Measurements from ENCODE around the gene SAT2.
"Not testable (repeated sequence)": the region's sequence is repeated elsewhere in the genome, so short reads cannot be mapped to it uniquely, and the experiment has no call there.

The SAT2 gene

DNA sequence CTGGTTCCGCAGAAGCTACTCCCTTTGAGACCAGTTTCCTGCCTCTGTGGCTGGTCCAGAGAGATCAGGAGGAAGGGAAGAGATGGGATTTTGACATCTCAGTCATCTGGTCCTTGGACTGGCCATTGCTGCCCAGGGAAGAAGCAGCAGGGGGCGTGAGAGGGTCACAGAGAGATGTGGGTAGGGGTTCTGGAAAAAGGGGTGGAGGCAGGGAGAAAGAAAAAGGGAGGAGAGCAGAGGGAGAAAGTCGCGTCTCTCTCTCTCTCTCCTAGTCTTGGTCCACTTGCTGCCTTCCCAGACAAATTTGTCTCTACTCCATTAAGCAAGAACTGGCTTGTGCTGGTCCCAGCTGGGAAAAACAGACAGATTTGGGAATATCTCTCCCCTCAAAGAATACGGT, 6.8 kb upstream of the SAT2 start:
- in situ Hi-C loops (cut with HindIII; ENCODE audit: low sequenced_read_pairs) = no loop called here

DNA sequence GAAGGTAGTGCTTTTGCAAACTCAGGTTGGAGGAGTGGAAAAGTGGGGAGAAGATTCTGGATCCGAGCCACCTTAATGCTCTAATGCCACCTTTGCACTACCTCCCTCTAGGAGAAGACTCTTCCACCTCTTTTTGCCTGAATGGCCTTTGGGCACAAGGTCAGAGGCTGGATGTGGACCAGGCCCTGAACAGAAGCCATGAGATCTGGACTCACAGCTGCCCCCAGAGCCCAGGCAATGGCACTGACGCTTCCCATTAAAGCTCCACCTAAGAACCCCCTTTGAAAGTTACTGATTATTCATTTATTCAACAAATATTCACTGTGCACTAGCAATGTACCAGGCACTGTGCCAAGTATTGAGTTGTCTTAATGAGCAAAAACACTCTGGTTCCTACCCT, 5.5 kb upstream of the SAT2 start:
- in situ Hi-C loops (cut with HindIII; ENCODE audit: low sequenced_read_pairs) = no loop called here

DNA sequence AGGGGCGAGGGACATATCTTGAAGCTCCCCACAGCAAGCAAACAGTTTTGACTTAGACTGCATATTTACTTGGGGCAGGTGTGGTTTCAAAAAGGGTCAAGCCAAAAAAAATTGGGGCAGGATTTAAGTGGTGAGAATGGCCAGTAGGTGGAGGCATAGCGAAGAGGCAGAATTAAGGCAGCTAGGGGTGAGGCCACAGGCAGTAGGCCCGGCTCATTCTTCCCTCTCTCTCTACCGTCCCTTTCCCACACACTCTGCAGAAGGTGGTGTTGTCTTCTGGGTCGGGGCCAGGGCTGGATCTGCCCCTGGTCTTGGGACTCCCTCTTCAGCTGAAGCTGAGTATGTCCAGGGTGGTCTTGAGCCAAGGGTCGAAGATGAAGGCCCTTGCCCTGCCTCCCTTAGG, 4.9 kb upstream of the SAT2 start:
- in situ Hi-C loops (cut with HindIII; ENCODE audit: low sequenced_read_pairs) = no loop called here

DNA sequence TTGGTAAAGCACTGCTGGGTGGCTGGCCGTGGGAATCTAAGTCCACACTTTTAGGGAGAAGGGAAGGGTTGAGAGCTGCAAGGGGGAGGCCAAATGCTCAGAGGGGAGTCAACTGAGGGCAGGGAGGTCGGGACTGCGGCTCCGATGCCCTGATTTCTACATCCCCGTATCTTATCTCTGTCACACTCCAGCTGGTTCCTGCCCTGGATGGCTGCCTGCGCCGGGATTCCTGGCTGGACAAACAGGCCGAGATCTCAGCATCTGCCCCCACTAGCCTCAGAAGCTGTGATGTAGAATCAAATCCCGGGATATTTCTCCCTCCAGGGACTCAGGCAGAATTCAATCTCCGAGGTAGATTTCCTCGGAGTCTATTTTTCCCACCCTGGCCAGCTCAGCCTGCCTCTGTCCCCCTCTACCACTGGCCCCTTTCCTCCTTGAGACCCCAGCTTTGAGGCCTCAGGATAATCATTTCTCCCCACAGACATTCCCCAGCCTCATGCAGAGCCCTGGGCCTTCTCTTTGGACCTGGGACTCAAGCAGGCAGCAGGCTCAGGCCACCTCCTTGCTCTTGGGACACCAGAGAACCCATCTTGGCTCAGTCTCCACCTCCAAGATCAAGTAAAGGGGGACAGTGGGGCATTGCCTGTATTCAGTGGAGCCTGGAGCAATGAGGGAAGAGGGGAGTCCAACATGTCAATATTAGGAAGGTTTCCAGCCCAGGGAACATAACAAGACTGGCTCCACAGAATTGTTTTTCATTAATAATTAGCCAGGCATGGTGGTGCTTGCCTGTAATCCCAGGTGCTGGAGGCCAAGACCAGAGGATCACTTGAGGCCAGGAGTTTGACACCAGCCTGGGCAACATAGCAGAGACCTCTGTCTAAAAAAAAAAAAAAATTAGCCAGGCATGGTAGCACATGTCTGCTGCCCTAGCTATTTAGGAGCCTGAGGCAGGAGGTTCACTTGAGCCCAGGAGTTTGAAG, 4.1 kb upstream of the SAT2 start:
- in situ Hi-C loops (cut with HindIII; ENCODE audit: low sequenced_read_pairs) = no loop called here

DNA sequence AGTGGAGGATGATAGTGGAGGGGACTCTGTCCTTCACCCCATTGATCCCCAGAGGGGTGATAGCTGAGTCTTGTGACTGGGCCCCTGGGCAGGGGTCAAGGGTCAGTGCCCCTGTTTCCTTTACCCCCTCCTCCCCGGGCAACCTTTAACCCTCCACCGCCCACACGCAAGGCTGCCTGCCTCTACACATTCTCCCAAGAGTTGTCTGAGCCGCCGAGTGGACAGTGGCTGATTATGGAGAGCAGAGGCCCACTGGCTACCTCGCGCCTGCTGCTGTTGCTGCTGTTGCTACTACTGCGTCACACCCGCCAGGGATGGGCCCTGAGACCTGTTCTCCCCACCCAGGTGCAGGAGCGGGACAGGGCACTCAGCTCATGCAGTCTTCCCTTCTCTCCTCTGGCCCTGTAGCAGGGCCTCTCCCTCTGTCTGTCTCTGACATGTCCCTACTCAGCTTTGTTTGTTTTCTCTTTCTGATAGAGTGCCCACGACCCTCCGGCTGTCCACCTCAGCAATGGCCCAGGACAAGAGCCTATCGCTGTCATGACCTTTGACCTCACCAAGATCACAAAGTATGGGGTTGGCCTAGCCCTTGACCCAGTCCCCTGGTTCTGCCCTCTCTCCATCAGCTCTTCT, 2.4 kb upstream of the SAT2 start, which contains the start of gene SHBG:
Gene SHBG (plus strand): TSS at position 197 of the 633 bp plus-strand sequence. CDS start 38 bp downstream, at position 235.
- in situ Hi-C loops (cut with HindIII; ENCODE audit: low sequenced_read_pairs) = no loop called here

DNA sequence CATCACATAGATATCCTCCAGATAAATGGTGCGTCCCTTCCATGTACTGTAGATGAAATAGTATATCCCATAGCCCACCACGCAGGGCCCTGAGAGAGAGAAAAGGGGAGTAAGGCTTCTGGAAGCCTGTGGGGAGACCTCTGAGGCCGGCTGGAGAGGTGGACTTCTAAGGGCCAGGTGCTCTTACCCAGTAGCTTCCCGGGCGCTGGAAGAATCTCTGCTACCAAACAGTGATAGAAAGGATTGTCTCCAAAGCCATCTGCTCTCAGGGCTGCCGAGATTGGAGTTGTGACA, 718 bp downstream of the SAT2 start:
- in situ Hi-C loops (cut with HindIII; ENCODE audit: low sequenced_read_pairs) = no loop called here

DNA sequence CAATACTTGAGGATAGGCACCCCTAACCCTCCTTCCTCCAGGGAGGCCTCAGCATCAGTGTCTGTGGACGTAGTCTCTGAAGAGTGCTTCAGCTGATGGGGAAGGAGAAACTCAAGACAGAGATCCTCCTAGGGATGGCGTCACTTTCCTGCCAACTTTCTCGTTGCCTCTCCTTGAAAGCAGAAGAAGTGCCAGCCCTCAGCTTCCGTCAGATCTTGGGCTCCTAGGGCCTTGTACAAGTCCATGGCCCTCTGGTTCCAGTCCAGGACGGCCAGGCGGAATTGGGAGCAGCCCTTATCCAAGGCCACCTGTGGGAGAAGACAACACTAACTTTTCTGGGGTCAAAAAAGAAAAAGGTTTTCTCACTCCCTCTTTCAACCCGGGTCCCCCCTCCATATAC, 1.3 kb downstream of the SAT2 start:
- in situ Hi-C loops (cut with HindIII; ENCODE audit: low sequenced_read_pairs) = no loop called here

DNA sequence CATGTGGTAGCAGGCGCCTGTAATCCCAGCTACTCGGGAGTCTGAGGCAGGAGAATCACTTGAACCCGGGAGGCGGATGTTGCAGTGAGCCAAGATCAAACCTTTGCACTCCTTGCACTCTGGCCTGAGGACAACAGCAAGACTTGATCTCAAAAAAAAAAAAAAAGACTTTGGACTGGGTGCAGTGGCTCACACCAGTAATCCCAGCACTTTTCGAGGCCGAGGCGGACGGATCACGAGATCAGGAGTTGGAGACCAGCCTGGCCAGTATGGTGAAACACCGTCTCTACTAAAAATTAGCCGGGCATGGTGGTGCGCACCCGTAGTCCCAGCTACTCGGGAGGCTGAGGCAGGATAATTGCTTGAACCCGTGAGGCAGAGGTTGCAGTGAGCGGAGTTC, 1.9 kb downstream of the SAT2 start:
- in situ Hi-C loops (cut with HindIII; ENCODE audit: low sequenced_read_pairs) = not testable (repeated sequence)

DNA sequence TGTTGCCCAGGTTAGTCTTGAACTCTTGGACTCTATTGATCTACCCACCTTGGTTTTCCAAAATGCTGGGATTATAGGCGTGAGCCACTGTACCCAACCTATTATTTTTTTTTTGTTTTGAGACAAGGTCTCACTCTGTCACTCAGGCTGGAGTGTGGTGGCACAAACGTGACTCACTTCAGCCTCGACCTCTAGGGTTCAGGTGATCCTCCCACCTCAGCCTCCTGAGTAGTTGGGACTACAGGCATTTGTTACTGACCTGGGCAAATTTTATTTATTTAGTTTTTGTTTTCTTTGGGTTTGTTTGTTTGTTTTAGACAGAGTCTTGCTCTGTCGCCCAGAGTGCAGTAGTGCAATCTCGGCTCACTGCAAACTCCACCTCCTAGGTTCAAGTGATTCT, 4.0 kb downstream of the SAT2 start:
- in situ Hi-C loops (cut with HindIII; ENCODE audit: low sequenced_read_pairs) = no loop called here

DNA sequence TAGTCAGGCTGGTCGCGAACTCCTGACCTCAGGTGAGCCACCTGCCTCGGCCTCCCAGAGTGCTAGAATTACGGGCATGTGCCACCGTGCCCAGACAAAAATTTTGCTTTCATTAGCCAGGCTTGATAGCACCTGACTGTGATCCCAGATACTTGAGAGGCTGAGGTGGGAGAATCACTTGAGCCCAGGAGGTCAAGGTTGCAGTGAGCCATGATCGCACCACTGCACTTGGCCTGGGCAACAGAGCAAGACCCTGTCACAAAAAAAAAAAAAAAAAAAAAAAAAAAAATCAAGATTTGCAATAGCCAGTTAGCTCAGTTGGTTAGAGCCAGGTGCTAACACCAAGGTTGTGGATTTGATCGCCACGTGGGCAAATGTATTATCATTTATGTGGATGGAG, 6.8 kb downstream of the SAT2 start:
- in situ Hi-C loops (cut with HindIII; ENCODE audit: low sequenced_read_pairs) = no loop called here

DNA sequence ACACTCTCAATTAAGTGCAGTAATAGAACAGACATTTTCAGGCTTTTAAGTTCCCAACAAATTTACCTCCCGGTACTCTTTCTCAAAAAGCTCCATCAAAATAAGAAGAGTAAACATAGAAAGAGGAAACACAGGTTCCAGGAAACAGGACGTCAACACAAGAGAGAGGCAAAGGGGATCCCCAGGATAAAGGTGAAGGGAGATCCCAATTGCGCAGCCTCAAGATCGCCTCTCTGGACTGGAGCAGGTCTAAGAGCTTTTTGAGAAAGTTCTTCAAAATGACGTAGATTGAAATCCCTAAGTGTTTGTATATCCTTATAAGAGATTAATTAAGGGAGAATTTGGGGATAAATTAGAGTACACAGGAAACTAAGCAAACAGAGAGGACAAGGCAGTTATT, 9.0 kb downstream of the SAT2 start:
- in situ Hi-C loops (cut with HindIII; ENCODE audit: low sequenced_read_pairs) = no loop called here

DNA sequence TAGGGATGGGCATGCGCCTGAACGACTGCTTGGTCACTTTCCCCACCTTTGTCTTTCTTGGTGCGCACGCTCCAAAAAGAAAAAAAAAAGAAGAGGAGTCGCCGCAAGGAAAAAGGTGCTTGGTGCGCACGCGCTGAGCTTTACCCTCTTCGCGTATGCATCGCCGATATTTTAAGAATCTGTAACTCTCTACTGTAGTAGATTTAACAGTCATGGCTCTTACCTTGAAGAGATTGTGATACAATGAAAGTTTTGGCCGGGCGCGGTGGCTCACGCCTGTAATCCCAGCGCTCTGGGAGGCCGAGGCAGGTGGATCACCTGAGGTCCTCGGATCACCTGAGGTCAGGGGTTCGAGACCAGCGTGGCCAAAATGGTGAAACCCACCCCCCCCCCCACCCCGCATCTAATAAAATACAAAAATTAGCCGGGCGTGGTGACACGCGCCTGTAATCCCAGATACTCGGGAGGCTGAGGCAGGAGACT, 12.3 kb downstream of the SAT2 start:
- in situ Hi-C loops (cut with HindIII; ENCODE audit: low sequenced_read_pairs) = no loop called here

DNA sequence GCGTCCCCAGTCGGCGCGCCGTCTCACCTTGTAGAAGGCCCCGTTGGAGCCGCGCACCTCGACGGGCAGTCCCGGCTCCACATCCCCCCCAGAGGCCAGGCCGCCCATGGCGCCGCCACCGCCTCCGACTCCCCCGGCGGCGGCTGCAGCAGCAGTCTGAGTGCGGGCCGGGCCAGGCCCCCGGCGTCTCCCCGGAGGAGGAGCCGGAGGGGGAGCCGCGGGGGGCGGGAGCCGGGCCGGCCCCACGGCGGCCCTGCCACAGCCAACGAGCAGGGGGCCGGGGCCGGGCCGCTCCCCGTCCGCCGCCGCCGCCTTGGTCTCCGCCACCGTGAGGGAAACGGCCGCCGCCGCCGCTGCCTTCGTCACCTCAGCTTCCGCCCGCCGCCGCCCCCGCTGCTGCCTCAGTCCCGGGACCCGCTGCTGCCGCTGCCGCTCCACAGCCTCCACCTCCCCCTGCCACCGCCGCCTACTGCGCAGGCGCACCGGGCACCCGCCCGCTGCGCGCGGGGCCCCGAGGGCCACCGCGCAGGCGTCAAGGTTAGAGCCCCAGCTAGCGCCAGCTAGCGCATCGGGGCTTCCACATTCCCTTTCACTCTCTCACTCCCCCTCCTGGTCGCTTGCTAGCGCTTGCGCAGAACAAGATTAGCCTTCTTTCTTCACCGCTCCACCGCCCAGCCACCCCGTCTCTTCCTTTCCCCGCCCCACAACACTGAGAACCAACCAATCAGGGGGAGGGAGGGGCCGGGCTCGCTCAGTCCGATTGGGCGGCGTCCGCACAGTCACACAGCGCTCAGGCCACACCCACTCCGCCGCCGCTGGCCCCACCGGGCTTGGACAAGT, 13.0 kb downstream of the SAT2 start, which contains the start of gene FXR2:
Gene FXR2 (minus strand): TSS at position 473 of the 840 bp plus-strand sequence. CDS start 365 bp downstream, at position 108.
- in situ Hi-C loops (cut with HindIII; ENCODE audit: low sequenced_read_pairs) = no loop called here

DNA sequence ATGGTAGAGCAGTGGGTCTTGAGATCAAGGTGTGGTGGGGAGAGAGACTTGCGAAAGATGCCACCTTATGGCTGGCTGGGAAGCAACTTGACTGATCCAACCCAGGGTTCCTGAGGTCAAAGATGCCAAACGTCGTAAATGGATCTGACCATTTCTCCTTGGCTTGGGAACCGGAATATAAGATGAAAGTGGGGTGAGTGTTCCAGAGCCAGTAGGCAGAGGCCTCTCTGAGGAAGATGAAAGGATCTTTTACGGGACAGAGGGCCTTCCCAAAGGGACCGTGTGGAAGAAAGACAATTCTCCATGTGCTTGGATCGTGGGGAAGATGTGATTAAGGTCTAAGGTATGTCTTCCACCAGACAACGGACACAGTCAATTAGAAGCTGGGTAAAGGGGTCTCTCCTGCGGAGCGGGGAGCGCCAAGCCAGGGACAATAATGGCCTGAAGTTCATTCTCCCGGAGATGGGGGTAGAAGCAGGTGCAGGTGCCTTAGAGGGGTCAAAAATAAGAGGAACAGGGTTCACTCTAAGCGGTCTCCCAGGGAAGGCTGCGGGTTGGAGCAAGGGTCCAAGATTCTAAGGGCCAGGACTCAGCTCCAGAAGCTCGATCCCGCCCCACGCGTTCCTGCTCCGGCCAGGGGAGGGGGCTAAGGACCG, 13.7 kb downstream of the SAT2 start:
- in situ Hi-C loops (cut with HindIII; ENCODE audit: low sequenced_read_pairs) = no loop called here

DNA sequence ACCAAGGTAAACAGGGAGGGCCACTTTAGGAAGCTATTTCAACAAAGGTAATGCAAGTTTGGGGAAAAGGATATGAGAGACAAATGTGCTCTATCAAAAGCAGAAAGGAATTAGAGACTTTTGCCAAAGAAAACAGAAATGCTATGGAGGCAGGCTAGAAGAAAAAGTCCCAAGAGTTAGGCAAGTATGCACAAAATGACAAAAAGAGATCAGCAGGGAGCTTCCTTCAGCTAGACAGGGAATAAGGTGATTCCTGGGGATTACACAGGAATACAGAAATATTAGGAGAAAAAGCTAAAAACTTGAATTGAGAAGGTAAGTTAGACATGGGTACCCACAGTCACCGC, 15.4 kb downstream of the SAT2 start:
- in situ Hi-C loops (cut with HindIII; ENCODE audit: low sequenced_read_pairs) = no loop called here

DNA sequence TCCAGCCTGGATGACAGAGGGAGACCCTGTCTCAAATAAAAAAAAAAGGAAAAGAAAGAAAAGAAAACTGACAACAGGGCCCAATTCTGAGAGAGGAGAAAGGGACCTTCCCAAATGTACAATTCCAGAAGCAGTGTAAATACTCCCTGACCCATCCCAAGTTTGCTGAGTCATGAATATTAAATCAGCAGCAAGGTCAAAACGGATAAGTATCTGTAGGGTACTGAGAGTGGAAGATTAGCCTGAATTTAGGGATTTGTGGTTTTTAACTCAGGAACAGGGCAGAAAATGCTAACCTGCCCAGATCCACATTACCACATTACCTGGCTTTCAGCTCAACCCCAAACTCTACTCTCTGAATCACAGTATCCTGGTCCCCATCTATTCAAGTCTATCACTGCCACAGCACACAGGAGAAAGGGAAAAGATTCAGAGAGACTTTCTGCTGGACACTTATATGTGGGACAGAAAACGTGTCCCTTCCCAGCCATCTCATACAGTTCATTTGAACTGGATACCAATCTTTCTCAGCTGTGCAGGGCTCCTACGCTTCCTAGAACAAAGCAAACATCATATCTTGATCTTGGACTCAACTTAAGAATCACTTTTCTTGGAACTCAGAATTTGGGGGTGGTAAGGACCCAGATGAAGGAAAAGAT, 15.9 kb downstream of the SAT2 start:
- in situ Hi-C loops (cut with HindIII; ENCODE audit: low sequenced_read_pairs) = no loop called here

DNA sequence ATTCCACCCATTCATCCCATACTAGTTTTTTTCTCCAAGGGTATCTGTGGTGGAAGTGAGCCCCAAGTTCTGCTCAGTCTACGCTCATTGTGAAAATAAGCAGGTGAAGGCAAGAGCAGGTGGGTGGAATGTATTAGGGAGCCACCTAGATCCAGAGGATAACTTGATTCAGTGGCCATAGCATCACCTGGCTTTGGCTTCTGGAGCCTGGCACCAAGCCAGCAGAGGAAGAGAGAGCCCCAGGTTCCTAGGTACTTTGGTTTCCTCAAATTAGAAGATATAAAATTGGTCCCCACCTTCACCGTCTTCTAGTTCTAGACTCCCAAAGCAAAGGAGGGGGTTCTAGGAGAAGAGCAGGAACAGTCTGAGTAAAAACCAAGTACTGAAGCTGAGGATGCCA, 17.0 kb downstream of the SAT2 start:
- in situ Hi-C loops (cut with HindIII; ENCODE audit: low sequenced_read_pairs) = no loop called here

DNA sequence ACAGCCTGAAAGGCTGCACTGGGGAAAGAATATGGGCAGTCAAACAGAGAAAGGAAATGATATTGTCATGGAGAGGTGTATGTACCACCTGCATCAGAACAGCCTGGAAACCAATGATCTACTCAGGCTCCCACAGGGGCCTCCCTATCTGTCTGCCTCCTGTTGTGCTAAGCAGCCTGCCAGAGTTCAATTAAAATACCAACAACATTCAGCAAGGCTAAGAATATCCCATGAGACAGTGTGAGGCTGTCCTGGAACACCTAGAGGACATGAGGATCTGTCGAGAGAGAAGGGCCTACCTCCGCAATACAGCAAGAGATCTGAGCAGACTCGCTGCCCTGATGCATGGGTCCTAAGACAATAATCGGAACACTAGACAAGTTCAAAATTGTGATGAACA, 21.3 kb downstream of the SAT2 start:
- in situ Hi-C loops (cut with HindIII; ENCODE audit: low sequenced_read_pairs) = no loop called here

DNA sequence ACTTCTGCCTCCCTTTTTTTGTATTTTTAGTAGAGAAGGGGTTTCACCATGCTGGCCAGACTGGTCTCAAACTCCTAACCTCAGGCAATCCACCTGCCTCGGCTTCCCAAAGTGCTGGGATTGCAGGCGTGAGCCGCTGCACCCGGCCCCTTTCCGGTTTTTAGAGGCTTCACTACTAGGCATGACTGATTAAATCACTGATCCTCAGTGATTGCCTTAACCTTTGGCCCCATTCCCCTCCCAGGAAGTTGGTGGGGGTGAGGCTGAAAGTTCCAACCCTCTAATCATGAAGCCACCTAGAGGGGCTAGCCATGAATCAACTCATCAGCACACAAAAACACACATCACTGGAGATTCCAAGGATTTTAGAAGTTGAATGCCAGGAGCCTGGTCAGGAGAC, 30.1 kb downstream of the SAT2 start:
- in situ Hi-C loops (cut with HindIII; ENCODE audit: low sequenced_read_pairs) = not testable (repeated sequence)

DNA sequence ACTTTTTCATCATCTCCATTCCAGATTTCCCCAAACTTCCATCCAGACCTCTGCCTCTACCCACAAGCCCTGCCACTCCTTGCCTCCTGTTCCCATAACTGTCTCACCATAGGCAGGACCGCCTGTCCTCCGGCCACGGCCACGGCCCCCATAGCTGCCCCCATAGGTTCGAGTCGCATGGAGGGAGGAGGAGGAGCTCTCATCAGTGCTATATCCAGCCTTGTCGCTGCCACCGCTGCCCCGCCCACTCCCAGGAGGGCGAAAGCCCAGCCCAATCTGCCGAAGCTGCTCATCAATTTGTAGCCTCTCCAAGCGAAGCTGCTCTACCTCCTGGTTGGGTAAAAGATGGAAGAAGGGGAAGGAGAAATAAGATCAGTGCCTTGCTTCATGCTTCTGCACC, 34.3 kb downstream of the SAT2 start:
- in situ Hi-C loops (cut with HindIII; ENCODE audit: low sequenced_read_pairs) = no loop called here
